ENCODE data around the gene BCL2.

Gene BCL2

GRCh38 chr18:63307551-63308200 is 11.9 kb downstream of the BCL2 start:
- no peak for DNase-seq

DNA sequence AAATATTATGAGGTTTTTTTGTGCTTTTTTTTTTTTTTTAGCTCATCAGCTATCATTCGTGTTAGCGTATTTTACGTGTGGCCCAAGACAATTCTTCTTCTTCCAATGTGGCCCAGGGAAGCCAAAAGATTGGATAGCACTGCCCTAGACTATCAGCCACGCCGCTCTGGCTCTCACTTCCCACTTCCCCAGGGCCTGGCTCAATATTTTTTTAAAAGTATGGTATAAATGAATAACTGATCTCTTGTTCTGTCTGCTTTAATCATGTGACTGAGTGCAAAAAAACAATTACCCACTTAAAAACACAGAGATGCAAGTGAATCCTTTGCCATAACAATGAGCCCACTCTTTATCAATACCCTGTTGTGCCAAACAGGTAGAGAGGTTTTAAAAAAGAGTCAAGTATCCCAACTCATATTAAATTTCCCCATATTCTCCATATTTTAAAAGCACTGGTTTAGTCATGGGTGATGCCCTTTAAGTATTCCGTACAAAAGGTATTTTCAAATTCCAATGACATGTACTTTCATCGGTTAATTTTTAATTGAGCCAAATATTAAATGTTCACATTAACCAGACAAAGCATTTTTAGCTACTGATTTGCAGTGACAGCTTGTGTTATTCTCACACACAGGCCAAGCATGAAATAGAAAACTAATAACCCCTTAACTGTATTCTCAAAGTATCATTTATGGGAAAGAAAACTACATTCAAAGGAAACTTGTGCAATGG is 12.6 kb downstream of the BCL2 start:
- DNase-seq, result no peak

GRCh38 chr18:63306249-63306648 is 13.3 kb downstream of the BCL2 start:
- DNase-seq, result no peak

DNA sequence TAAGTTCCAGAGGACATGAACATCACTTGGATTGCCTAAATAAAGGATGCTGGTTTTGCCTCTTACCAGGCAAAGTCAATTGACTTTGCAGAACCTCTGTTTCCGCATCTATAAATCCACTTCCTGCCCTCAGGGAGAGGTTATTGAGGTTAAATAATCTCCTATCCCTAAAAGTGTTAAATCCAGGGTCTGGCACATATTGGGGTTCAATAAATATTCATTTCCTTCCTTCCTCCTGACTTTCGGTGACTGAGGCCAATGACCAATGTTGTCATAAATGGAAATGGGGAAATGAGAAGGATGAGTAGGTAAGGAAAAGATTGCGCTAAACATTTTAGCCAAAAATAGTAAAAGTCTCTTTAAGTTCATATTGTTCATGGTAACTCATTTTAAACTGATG is 16.0 kb downstream of the BCL2 start:
- no peak for DNase-seq

DNA sequence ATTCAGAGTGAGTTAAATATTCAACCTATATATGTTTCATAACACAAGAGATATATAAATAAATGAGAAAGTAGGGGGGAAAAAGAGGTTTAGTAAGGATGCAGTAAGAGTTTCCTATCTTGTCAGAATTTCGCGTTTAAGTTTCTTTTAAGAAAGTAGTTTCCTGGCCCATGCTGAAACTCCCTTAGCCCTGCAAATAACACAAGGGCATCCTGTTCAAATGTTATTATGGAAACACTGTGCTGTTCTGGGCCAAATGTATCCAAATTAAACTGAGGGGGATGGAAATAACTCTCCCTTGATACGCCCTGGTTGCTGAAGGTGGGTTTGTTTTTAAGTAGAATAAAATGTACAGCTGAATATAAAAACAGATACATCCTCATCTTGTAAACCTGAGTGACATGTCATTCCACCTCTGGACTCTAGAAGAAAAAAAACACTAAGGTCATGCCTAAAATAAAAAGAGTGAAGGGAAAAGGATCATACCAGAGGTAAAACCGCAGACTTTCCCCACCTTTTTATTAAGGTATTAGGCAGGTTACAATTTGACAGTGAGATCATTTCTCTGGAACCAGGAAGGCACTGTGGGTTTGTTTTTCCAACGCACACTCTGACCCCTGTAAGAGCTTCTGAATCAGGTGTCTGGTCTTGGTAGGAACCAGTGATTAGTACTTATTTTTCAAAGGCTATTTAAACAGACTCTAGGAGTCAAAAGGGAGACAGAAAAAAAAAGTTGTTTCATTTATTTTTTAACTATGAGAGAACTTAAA is 16.7 kb downstream of the BCL2 start:
- DNase-seq, result no peak

DNA sequence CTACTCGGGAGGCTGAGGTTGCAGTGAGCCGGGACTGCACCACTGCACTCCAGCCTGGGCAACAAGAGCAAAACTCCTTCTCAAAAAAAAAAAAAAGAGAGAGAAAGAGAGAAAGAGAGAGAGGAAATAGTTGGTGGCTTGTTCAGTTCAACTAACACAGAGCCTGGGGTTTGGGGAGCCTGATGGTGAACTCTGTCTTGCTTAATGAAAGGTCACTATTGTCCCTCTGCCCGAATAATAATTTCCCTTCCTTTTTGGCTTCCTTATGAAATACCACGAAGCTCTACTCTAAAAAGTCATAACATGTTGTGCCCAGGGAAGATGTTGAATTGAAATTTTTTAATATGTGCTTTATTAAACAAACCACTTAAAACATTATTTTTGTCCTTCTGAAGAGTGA is 17.3 kb downstream of the BCL2 start:
- DNase-seq, result no peak

DNA sequence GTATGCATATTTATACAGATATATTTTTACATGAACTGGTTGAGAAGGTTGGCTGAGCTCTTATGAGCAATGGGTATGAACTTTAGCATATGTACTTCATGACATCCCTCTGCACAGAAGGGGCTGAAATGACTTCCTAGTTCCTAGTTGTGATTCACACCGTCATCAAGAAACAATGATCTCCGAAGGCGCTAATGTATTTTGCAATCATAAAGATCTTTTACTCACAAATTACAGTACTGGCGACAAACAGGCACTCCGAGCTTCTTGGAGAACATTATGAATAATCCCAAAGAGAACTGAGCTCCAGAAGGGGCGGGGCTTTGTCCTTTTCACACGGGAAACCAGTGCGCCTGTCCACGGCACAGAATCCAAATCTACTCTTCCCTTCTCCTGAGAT is 18.1 kb downstream of the BCL2 start:
- DNase-seq, result no peak

GRCh38 chr18:63299837-63300745 is 19.5 kb downstream of the BCL2 start:
- peak; percentile 47 for DNase-seq

DNA sequence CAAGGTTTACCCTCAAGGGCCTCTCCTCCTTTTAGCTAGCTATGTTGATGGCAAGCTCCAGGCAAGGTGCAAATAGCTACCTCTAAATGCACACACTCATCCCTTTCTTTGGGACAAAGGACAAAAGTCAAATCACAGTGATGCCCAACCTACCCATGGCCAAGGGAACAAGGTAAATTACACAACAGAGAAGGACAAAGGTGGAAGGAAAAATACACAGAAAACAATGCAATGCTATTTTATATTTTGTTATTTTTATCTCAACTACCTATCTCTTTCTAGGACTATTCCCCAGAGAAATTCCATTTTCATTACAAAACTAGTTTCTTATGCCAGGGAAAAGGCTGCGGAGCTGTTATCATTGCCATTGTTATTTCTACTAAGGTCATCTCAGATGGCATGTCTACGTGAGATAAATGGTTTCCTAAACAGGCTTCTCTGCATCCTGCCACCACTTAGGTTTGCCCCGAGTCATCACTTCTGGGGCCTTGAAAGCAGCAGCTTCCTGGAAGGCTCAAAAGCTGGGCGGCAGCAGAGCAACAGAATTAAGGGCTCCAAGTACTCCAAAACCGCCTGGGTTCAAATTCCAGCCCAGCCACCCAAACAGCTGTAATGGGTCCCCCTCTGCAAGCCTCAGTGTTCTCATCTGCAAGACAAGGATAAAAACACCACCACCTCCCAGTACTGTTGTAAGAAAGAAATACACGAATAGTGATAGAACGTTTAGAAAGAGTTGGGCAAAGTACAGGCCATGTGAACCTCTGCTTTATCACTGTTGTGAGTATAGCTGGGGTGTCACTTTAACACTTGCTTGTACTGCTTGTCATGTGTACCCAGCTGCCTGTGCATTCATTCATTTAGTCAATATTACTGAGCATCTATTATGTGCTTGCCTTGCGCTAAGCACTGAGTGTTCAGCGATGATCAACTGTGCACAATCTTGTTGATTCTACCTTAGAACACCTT is 20.9 kb downstream of the BCL2 start:
- peak; percentile 73 for DNase-seq

GRCh38 chr18:63297687-63298399 is 21.7 kb downstream of the BCL2 start:
- DNase-seq, result no peak

- DNase-seq, result no peak
These were observed 25.6 kb downstream of the BCL2 start for GRCh38 chr18:63293935-63294334.

GRCh38 chr18:63292831-63293683 is 26.5 kb downstream of the BCL2 start:
- DNase-seq, result peak; percentile 60

DNA sequence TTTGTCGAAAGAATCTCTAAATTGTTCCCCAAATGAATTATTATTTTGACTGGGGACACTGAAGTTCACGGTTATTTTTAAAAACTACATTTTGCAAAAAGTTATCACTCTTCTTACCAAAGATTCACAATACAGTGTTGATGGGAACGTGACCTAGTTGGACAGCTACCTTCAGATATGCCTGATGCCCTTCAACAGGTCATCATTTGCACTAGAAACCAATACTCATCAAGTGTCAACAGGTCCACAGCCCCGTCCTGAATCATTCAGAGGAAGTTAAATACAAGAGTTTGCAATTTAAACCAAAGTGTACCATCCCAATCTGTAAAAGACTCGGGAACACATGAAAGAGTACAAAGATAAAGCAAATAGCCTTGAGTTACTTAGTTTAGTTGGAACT is 28.3 kb downstream of the BCL2 start:
- no peak for DNase-seq

GRCh38 chr18:63290821-63291200 is 28.8 kb downstream of the BCL2 start:
- DNase-seq, result peak; percentile 47

DNA sequence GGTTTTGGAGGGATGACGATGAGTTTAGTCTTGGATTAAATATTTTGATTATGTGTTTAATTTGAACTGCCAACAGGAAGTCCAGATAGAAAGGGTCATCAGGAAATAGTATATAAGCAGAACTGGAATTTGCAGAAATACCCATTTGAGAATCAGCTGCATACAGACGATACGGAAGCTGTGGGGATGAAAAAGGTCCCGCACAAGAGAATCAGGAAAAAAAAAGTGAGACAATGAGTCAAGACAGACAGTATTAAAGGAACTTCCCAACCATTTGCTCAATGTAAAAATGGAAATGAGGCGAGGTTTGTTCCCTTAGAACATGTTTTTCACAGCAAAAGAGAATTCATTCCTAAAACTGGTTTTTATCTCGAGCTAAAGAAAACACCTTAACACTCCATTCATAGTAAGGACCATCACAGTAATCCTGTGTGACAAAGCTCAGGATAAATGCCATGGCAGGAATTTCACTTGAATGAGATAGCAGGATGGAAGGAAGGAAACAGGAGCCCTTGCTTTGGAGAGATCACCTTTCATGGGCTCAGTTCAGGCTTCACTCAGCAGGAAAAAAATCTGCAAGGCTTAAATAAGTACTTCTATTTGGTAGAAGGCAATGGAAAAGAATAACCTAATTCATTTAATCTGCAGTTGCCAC is 29.3 kb downstream of the BCL2 start:
- DNase-seq, result no peak

DNA sequence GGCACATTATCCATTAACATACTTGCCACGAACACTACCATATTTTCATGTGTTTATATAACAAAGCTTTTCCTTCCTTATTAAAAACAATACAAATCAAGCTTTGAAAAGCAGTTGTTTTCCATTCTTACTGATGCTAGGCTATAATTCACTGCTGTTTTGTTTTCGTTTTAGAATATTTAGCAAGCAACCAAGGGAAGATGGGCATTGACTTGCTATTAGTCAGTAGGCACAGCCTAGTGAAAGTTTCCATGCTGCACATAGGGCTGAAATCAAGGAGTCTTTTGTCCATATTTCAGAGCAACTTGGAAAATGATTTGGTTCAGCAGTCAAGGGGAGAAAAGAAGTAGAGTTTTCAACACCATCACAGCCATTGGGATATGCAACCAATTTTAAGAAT is 31.3 kb downstream of the BCL2 start:
- no peak for DNase-seq

DNA sequence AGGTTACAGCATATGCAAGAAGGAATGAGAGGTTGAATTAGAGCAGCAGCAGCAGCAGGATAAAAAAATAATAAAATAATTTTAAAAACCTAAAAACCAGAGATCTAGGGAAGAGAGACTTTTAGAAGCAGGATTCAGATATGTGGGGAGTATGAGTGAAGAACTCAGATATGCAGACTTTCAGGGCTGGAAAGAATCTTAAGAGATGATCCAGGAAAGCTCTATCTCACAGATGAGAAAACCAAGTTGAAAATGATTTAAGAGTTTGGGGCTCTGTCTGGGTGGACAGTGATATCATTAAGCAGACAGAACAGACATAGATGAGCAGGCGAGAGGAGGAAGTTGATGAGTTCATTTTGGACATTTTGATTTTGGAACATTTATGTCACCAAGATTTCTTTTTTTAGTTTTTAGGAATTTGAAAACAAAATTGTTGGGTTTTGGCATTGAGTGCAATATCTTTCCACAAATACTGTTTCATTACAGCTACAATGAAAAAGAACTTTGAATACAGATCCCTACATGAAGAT is 31.8 kb downstream of the BCL2 start:
- DNase-seq, result no peak

DNA sequence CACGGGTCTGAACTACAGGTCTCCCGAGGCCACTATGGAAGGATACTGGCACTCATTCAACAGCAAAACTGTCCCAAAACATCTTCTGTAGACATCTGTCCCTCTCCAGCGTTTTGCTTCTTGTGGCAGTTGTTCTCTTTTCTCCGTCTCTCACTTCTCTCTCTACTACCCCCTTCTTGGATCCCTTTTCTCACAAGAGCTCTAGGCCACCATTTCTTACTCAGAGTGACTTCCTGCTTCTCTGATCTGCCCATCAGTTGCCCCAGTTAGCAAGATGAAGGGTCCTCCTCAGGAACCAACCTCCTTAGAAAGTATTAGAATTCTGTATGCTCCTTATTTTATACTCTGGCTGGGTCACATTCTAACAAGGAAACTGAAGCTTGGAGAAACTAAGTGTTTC is 32.6 kb downstream of the BCL2 start:
- DNase-seq, result no peak
